ENCODE data around the gene LAMTOR3.

GRCh38 chr4:99832321-99832720 lies 61.9 kb downstream of the LAMTOR3 start:
- TF ChIP-seq CTCF (IDR thresholded peaks at IDR 0.05) (no peak), POLR2A (IDR thresholded peaks at IDR 0.05) (no peak)
